ENCODE data around the gene PTPN6. TPM values are rescaled to one million over a fixed set of nuclear protein-coding genes. Genes with fewer than 3 reads are reported as not detected.
A peak's percentile ranks its signal among the peaks of the same experiment; 100 is the strongest.

The PTPN6 gene
- total and polyA plus RNA-seq, 2 of the 4 experiments (the other 2 are of a cell fraction): under 0.01 to 0.14 TPM

DNA sequence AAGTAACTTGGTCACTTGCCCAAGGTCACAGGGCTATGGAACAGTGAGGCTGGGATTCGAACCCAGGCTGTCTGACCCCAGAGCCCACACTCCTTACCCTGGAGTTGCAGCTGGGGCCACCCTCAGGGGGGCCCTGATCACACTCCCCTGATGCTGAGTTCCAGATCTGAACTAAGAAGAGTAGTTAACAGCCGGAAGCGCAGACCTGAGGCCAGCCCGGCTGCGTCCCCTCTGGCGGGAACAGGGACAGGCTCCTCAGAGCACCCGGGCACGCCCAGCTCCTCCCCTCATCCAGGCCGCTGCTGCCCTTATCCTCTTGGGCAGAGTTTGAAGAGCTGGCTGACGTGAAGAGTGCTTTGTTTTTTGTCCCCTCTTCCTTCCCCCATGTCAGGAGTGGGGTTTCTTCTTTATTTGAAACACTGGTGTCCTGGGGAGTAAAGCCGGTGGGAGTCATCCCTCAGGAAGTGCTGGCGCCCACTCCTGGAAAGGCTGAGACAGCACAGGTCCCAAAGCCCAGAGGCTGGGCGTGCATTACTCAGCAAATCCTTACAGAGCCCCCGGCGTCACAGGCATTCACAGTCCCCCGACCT, 10.6 kb downstream of the PTPN6 start:
- peak overlapping the region; percentile 37; the same call in 1 of the 2 replicates for H3K9ac ChIP-seq (ENCODE audit: low read depth, low read length)
- H2AK9ac ChIP-seq (replicated peaks; ENCODE audit: low read depth, low read length, poor library complexity): peak overlapping the region; percentile 83
- H4K8ac ChIP-seq (ENCODE audit: low read depth in 2 of 2, low read length in 2 of 2): peak overlapping the region; percentile 96
- H3K4me3 ChIP-seq (ENCODE audit: insufficient read depth, low read depth, low read length): no peak overlapping the region
- peak overlapping the region; percentile 39; the same call in 1 of the 2 replicates for H3K18ac ChIP-seq (ENCODE audit: low read depth, low read length)
- H3K4me2 ChIP-seq (ENCODE audit: low read depth, low read length): no peak overlapping the region
- H3K9me1 ChIP-seq (ENCODE audit: insufficient read depth, low read length): no peaks in the 10 kb centered on the region
- H4K91ac ChIP-seq (ENCODE audit: insufficient read depth, low read depth, low read length): peak overlapping the region; percentile 92
- H3K36me3 ChIP-seq (ENCODE audit: control insufficient read depth, insufficient read depth, low read length): peaks cover 17% of the 10 kb centered on the region
- DNase-seq (peak; percentile 77), ATAC-seq (ENCODE audit: low read depth) (peak; percentile 74)
- no peak overlapping the region; the same call in 1 of the 2 replicates for H3K56ac ChIP-seq (ENCODE audit: extremely low read depth, insufficient read depth, low read length)
- H2BK15ac ChIP-seq (ENCODE audit: low read depth, low read length): peak overlapping the region; percentile 91; the same call in 1 of the 3 replicates
- intact Hi-C loops (cut with micrococcal nuclease): no loop called here
- peak overlapping the region; percentile 79 for H3K4ac ChIP-seq (ENCODE audit: low read depth, low read length)
- TF ChIP-seq RAD21 (IDR thresholded peaks at IDR 0.05; ENCODE audit: low read length): peak; percentile 44
- TF ChIP-seq MAZ (IDR thresholded peaks at IDR 0.05; ENCODE audit: borderline replicate concordance, low read depth, low read length): peak; percentile 49; the same call in 1 of the 2 replicates
- TF ChIP-seq BHLHE40 (IDR thresholded peaks at IDR 0.05; ENCODE audit: low read depth, low read length): no peak
- 0 out of 2 replicates have a peak, but pooled peaks have one; percentile 24 for TF ChIP-seq MXI1 (IDR thresholded peaks at IDR 0.05; ENCODE audit: borderline replicate concordance, low read depth, low read length)
- TF ChIP-seq, protein P1, sequence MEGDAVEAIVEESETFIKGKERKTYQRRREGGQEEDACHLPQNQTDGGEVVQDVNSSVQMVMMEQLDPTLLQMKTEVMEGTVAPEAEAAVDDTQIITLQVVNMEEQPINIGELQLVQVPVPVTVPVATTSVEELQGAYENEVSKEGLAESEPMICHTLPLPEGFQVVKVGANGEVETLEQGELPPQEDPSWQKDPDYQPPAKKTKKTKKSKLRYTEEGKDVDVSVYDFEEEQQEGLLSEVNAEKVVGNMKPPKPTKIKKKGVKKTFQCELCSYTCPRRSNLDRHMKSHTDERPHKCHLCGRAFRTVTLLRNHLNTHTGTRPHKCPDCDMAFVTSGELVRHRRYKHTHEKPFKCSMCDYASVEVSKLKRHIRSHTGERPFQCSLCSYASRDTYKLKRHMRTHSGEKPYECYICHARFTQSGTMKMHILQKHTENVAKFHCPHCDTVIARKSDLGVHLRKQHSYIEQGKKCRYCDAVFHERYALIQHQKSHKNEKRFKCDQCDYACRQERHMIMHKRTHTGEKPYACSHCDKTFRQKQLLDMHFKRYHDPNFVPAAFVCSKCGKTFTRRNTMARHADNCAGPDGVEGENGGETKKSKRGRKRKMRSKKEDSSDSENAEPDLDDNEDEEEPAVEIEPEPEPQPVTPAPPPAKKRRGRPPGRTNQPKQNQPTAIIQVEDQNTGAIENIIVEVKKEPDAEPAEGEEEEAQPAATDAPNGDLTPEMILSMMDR (conservative IDR thresholded peaks at IDR 0.05; ENCODE audit: low read depth, low read length): peak; percentile 64
- TF ChIP-seq NFE2L2 (IDR thresholded peaks at IDR 0.05; ENCODE audit: low read depth, low read length): peak; percentile 92
- peak; percentile 79 for TF ChIP-seq MAFK (IDR thresholded peaks at IDR 0.05; ENCODE audit: low read depth, low read length)
- TF ChIP-seq SMC3 (IDR thresholded peaks at IDR 0.05; ENCODE audit: low read depth, low read length): peak; percentile 37; the same call in 1 of the 2 replicates
- no peak for TF ChIP-seq CEBPB (IDR thresholded peaks at IDR 0.05; ENCODE audit: low read depth, low read length)
- H3K27me3 ChIP-seq (ENCODE audit: control insufficient read depth, insufficient read depth, low read length): no peaks in the 10 kb centered on the region
- dilution Hi-C loops (cut with HindIII; ENCODE audit: low sequenced_read_pairs, unreplicated experiment): no loop called here
- peak overlapping the region; percentile 83 for H3K14ac ChIP-seq (replicated peaks; ENCODE audit: low read depth, low read length)
- peak overlapping the region; percentile 66; the same call in 1 of the 2 replicates for H2AK5ac ChIP-seq (ENCODE audit: low read depth, low read length)
- H4K20me1 ChIP-seq (ENCODE audit: insufficient read depth, low read length): no peaks in the 10 kb centered on the region
- H2BK120ac ChIP-seq (ENCODE audit: low read depth, low read length): peak overlapping the region; percentile 64
- H3K79me1 ChIP-seq (ENCODE audit: low read depth in 1 of 2, low read length in 2 of 2): peaks cover 0 to 4% of the 10 kb centered on the region in 2 experiments; a peak in 1 of 4 replicates
- peak overlapping the region; percentile 78; the same call in 1 of the 2 replicates for H2BK20ac ChIP-seq (ENCODE audit: low read depth, low read length)
- POLR2A ChIA-PET (ENCODE audit: unreplicated experiment): interaction anchor here (0.5 kb wide), 1 partner anchor 33 kb away, joined by 3 read pairs; no protein-coding TSS in a partner anchor
- no TSS peak for BruUV-seq (replicated peaks)
- CTCF ChIA-PET: interaction anchor here (0.6 to 1.7 kb wide), 5 partner anchors 10 to 151 kb away, joined by 3 to 4 read pairs (median 3); partner anchors contain the start of genes C12orf57, C1RL and RNU7-1
- in situ Hi-C loops (cut with MboI; ENCODE audit: low sequenced_read_pairs): loop anchor here (5.0 kb wide), 1 partner anchor 94 kb away; the partner anchor contains the start of gene TPI1
- H2AFZ ChIP-seq (replicated peaks; ENCODE audit: low read length, poor library complexity): peak overlapping the region; percentile 88
- WGBS, 2 experiments (ENCODE audit: extremely low coverage in 2 of 2, insufficient read length in 1 of 2): 40% methylated on average over 1 of the region's 16 CpGs; no CpG with 5 or more reads in 1 of the 2 experiments
- H3K23ac ChIP-seq (ENCODE audit: low read depth, low read length): peak overlapping the region; percentile 70; the same call in 1 of the 2 replicates
- H3K27ac ChIP-seq (ENCODE audit: insufficient read depth, low read length): peak overlapping the region; percentile 53
- H3K9me3 ChIP-seq (ENCODE audit: control insufficient read depth, insufficient read depth, low read length): no peaks in the 10 kb centered on the region
- peak overlapping the region; percentile 5 for H2BK5ac ChIP-seq (ENCODE audit: low read depth, low read length, poor library complexity, severe bottlenecking)
- peak overlapping the region; percentile 89 for H4K5ac ChIP-seq (ENCODE audit: low read depth, low read length)
- H3K4me1 ChIP-seq (ENCODE audit: control insufficient read depth, insufficient read depth, low read length): peaks cover 5% of the 10 kb centered on the region; the same call in 1 of the 2 replicates
